ENCODE data around the gene WIF1.

GRCh38 chr12:65147312-65147905 is 26.3 kb upstream of the WIF1 start:
- TF ChIP-seq CTCF (IDR thresholded peaks at IDR 0.05) (no peak), POLR2A (IDR thresholded peaks at IDR 0.05) (no peak), POLR2AphosphoS5 (IDR thresholded peaks at IDR 0.05) (no peak)
